Measurements from ENCODE around the gene LATS2. TPM values are rescaled to one million over a fixed set of nuclear protein-coding genes. Genes with fewer than 3 reads are reported as not detected.

The LATS2 gene
- total and polyA plus RNA-seq, 10 donors: 2.5 to 34.6 (median 22.6) TPM

DNA sequence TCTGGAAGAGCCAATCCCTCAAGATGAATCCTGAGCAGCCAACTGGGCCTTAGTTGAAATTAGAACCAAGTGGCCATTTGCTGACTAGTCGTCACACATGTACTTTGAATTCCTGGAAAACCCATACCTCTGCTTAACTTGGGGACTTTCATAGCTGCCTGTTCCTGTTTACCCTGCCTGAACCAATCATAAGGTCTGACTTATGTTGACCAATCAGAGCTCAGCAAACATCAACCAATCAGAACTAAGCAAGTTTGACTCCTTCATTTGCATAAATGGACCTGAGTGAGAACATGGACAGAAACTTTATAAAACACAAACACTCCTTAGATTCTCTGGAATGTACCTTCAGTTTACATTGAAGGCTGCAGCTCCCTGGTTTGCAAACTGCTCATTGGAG, 50.8 kb downstream of the LATS2 start:
- Histone ChIP-seq H3K4me3 (no peak overlapping the region), H3K36me3 (no peaks in the 10 kb centered on the region), H3K4me1 (peaks cover 6 to 56% (median 14%) of the 10 kb centered on the region in 6 donors), H3K9me3 (no peaks in the 10 kb centered on the region), H3K27ac (peak overlapping the region in 2 of 8 donors; percentile 6 to 8), H3K27me3 (replicated peaks in 1 of 7) (no peaks in the 10 kb centered on the region)
- no peak for DNase-seq
- TF ChIP-seq CTCF (IDR thresholded peaks at IDR 0.05 in 8 of 11, conservative IDR thresholded peaks at IDR 0.05 in 3 of 11): no peak
- no peak for TF ChIP-seq POLR2A (IDR thresholded peaks at IDR 0.05)
- no peak for TF ChIP-seq POLR2AphosphoS5 (IDR thresholded peaks at IDR 0.05)
- intact Hi-C loops (cut with DNase I; ENCODE audit: low total_unique reads): no loop called here
- 50 to 81% (median 71%) methylated on average over 1 of the region's 1 CpG for WGBS, 5 donors

DNA sequence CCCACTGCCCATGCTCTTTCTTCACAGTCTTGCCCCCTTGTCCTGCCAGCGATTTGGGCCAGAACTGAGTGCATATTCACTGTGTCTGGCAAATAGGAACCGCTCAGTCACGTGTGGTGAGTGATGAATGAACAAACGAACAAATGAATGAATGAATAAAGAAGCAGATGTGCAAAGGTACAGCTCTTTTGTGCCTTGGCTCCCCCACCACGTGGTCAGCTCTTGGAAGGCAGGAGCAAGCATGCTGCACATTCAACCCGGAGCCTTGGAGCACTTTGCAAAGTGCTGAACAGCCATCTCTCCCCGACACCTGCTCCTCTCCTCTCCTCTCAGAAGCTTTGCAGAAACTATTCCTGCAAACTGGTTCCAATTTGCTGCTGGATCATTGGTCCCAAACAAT, 52.4 kb downstream of the LATS2 start:
- H3K4me1 ChIP-seq: peaks cover 2 to 53% (median 17%) of the 10 kb centered on the region in 6 donors
- intact Hi-C loops (cut with DNase I; ENCODE audit: low total_unique reads): no loop called here
- H3K27me3 ChIP-seq (replicated peaks in 1 of 7): no peaks in the 10 kb centered on the region
- DNase-seq: no peak
- H3K9me3 ChIP-seq: no peaks in the 10 kb centered on the region
- H3K4me3 ChIP-seq: no peak overlapping the region
- H3K36me3 ChIP-seq: no peaks in the 10 kb centered on the region
- WGBS, 5 donors: 75 to 90% (median 83%) methylated on average over 7 of the region's 7 CpGs
- no peak for TF ChIP-seq POLR2AphosphoS5 (IDR thresholded peaks at IDR 0.05)
- no peak for TF ChIP-seq POLR2A (IDR thresholded peaks at IDR 0.05)
- no peak for TF ChIP-seq CTCF (IDR thresholded peaks at IDR 0.05 in 8 of 11, conservative IDR thresholded peaks at IDR 0.05 in 3 of 11)
- no peak overlapping the region for H3K27ac ChIP-seq

- Histone ChIP-seq H3K36me3 (no peaks in the 10 kb centered on the region), H3K9me3 (no peaks in the 10 kb centered on the region), H3K4me3 (no peak overlapping the region), H3K4me1 (peaks cover 0 to 45% (median 9%) of the 10 kb centered on the region in 6 donors), H3K27ac (no peak overlapping the region), H3K27me3 (replicated peaks in 1 of 7) (no peaks in the 10 kb centered on the region)
- intact Hi-C loops (cut with DNase I; ENCODE audit: low total_unique reads): no loop called here
- 92 to 100% (median 95%) methylated on average over 3 to 11 of the region's 11 CpGs for WGBS, 5 donors
- no peak for DNase-seq
- no peak for TF ChIP-seq POLR2AphosphoS5 (IDR thresholded peaks at IDR 0.05)
Observed at GRCh38 chr13:21008026-21008425, 53.4 kb downstream of the LATS2 start.

DNA sequence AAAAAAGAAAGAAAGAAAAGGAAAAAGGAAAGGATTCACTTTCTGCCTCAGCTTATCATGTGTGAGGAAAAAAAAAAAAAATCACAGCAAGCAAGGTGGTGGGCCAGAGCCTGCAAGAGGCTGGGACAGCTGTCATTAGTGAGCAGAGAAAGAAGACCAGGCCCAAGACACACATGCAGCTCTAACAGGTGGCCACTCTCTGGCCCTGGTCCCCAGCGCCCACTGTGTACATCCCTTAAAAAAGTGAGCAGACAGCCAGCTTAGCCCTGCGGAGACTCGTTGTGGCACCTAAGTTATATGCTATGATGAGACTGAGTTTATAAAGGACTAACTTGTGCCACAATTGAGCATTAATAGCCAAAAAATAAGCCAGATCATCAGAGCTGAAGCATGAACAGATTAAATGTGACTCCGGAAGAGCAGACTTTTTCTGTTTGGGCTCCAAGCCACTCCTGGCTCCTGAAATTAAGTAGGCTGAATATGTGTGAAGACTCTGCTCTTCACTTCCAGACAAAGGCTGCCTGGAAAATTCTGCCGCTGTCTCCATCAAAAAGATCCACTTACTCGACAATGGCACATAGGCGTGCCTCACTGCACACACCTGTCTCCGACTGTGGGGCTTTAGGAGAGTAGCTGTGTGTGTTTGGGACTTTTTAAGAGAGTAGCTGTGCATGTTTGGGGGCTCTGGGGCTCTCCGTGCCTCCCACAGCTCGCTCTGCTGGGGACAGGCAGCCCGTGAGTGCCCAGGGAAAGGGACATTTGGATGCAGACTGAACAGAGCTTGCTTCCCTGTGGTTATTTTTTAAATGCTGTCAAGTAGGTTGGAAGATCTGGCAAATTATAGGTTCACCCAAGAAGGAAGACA, 55.0 kb downstream of the LATS2 start:
- no peaks in the 10 kb centered on the region for H3K27me3 ChIP-seq (replicated peaks in 1 of 7)
- intact Hi-C loops (cut with DNase I; ENCODE audit: low total_unique reads): no loop called here
- no peaks in the 10 kb centered on the region for H3K36me3 ChIP-seq
- no peak for TF ChIP-seq CTCF (IDR thresholded peaks at IDR 0.05 in 8 of 11, conservative IDR thresholded peaks at IDR 0.05 in 3 of 11)
- TF ChIP-seq POLR2AphosphoS5 (IDR thresholded peaks at IDR 0.05): no peak
- TF ChIP-seq POLR2A (IDR thresholded peaks at IDR 0.05): no peak
- H3K27ac ChIP-seq: peak overlapping the region in 1 of 8 donors; percentile 33
- 80 to 93% (median 92%) methylated on average over 11 of the region's 11 CpGs for WGBS, 5 donors
- no peak overlapping the region for H3K4me3 ChIP-seq
- peaks cover 0 to 29% (median 7%) of the 10 kb centered on the region in 6 donors for H3K4me1 ChIP-seq
- DNase-seq: no peak
- H3K9me3 ChIP-seq: peaks cover 0 to 4% (median 3%) of the 10 kb centered on the region in 8 donors
